ENCODE results near the gene SMC3.

DNA sequence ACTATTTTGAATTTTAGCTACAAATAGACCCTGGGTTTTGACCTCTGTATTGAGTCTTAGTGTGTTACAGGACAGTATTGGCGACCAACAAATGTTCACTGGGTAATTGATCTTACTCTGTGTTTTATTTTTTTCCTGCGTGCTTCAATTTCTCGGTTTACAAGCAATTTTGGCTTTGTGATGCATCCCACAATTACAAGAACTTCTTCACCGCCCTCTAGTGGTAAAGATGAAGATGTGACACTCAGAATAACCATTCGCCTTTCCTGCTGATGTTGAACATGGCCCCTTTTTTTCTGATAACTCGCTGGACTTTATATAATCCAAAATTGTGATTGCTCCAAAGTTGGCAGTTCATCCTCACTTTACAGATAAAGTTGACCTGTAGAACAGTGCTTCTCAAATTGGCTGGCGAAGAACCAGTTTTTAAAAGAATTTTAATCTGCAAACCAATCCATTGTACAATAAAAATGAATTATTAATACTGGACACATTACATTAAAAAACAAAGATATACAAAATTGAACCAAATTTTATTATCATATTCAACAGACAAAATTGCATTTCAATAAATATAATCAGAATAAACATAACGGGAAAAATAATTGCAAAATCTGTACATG lies 20.2 kb upstream of the SMC3 start:
- TF ChIP-seq, protein P1, sequence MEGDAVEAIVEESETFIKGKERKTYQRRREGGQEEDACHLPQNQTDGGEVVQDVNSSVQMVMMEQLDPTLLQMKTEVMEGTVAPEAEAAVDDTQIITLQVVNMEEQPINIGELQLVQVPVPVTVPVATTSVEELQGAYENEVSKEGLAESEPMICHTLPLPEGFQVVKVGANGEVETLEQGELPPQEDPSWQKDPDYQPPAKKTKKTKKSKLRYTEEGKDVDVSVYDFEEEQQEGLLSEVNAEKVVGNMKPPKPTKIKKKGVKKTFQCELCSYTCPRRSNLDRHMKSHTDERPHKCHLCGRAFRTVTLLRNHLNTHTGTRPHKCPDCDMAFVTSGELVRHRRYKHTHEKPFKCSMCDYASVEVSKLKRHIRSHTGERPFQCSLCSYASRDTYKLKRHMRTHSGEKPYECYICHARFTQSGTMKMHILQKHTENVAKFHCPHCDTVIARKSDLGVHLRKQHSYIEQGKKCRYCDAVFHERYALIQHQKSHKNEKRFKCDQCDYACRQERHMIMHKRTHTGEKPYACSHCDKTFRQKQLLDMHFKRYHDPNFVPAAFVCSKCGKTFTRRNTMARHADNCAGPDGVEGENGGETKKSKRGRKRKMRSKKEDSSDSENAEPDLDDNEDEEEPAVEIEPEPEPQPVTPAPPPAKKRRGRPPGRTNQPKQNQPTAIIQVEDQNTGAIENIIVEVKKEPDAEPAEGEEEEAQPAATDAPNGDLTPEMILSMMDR (IDR thresholded peaks at IDR 0.05 in 8 of 11, conservative IDR thresholded peaks at IDR 0.05 in 3 of 11): peak; percentile 64 to 91 (median 83)
- no peak for TF ChIP-seq POLR2AphosphoS5 (IDR thresholded peaks at IDR 0.05)

Measured in spleen (tissue), 7 donors.